KOPT-K1 (cell line): ENCODE results near the gene RAI2.
"Not testable (repeated sequence)": the region's sequence is repeated elsewhere in the genome, so short reads cannot be mapped to it uniquely, and the experiment has no call there.

Experiments used
- H3K27ac ChIP-seq: fragments of 200-600 bp; sonication (generic); 2 replicates; pipeline ENCODE4 v1.5.1; 2016; ENCODE audit warnings: antibody characterized with exemption, mild to moderate bottlenecking, low read depth, low read length; ENCODE audit not compliant: poor library complexity, severe bottlenecking
- H3K36me3 ChIP-seq: fragments of 200-600 bp; sonication (generic); 2 replicates; pipeline ENCODE4 v1.5.1; 2017; ENCODE audit warnings: antibody characterized with exemption, mild to moderate bottlenecking, low read length, moderate library complexity; ENCODE audit not compliant: insufficient read depth
- H3K9me3 ChIP-seq: fragments of 200-600 bp; sonication (generic); 2 replicates; pipeline ENCODE4 v1.5.1; 2017; ENCODE audit warnings: antibody characterized with exemption, low read length, mild to moderate bottlenecking; ENCODE audit not compliant: insufficient read depth, poor library complexity, severe bottlenecking

RAI2 gene

DNA sequence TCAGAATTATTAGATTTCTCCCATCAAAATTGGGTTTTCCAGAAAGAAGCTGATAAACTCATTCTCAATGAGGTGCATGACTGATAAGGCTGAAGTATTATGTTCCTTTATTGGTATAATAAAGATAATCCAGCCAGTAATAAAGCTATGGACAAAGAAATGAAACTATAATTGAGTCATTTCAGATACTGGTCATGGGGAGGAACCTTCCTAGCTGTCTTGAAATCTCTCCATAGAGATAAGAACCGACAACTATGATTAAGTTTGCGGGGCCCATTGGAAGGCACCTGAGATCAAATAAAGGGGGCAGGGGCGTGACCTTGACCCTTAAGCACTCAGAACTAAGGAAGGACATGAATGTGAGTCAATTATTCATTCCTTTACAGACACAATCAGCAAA is 47.8 kb downstream of the RAI2 start:
- Histone ChIP-seq H3K27ac (no peak overlapping the region), H3K36me3 (no peaks in the 10 kb centered on the region), H3K9me3 (no peaks in the 10 kb centered on the region)

DNA sequence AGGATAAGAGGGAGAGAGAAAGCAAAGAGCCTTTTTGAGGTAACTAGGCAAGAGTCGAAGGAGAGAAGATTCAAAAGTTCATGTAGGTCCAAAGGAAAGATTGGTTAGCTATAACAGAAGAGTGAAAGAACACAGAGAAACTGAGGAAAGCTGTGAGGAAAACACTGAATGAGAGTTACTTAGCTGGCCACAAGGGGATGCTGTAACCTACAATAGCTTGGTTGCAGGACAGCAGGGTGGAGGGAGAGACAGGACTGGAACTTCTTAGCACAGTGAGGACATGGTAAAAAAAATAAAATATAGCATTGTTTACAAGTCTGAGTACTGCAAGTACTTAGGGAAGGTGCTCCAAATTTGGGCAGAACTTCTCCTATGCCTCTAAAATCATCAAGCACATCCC is 48.3 kb downstream of the RAI2 start:
- Histone ChIP-seq H3K27ac (no peak overlapping the region), H3K9me3 (no peaks in the 10 kb centered on the region), H3K36me3 (no peaks in the 10 kb centered on the region)

DNA sequence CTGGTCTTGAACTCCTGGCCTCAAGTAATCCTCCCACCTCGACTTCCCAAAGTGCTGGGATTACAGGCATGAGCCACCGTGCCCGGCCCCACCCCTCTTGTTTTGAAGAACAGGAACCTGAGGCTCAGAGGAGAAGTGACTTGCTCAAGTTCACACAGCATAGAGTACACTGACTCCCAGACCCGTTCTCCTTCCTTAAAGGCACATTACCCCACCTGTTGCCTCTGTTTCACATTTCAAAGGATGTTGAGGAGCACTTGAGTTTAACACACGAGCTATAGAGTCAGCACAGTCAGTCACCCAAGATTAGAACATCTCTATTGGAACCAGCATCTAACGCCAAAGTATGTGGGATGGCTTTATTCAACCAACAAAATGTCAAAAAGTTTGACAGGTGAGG is 51.1 kb downstream of the RAI2 start:
- H3K27ac ChIP-seq = no peak overlapping the region
- no peaks in the 10 kb centered on the region for H3K36me3 ChIP-seq
- no peaks in the 10 kb centered on the region for H3K9me3 ChIP-seq

DNA sequence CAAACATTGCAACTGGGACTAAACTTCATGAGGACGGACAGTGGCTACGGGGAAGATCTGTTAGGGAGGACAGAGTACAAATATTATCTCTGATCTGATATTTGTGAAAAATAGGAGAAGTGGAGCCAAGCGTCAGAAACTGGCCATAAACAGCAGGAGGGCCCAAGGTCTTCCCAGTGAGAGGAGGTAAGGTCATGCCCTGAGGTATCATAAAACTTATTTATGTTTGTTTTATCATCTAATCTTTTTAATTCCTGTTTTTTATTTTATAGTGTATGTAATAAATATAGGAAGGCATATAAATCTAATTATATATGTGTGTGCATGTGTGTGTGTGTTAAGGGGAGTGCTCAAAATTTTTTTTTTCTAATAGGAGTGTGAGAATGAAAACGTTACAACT is 51.8 kb downstream of the RAI2 start:
- Histone ChIP-seq H3K9me3 (no peaks in the 10 kb centered on the region), H3K27ac (no peak overlapping the region), H3K36me3 (no peaks in the 10 kb centered on the region)

DNA sequence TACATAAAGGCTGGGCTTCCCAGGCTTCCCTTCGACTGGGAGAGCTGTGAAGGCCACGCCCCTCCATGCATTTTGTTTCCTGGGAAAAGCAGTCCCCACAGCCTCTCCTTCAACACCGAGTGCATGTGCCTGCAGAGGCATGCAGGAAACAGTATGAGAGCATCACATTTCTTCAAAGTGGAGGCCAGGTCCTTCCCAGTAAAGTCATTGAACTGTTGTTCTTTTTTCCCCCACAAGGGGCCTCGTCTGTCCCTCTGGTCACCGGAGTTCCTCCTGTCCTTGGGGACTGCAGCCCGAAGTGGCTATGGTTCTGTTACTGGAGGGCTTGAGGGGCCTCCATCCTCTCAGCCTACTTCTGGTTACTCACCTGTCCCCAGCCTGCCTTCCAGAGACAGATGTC is 56.0 kb downstream of the RAI2 start:
- Histone ChIP-seq H3K27ac (no peak overlapping the region), H3K36me3 (no peaks in the 10 kb centered on the region), H3K9me3 (no peaks in the 10 kb centered on the region)

DNA sequence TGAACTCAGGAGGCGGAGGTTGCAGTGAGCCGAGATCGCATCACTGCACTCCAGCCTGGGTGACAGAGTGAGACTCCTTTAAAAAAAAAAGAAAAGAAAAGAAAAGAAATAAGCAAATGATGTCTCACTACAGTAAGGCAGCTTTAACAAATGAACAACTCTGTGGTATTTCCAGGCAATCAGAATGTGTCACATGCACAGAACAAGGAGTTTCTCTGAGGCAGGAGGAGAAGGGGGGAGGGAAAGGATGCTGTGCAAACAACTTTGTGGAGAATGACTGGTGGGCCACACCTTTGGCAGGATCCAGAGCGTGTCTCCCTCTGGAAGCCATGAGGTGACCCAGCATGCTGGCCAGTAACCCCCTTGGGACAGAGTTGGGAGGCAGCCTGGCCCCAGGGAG is 57.6 kb downstream of the RAI2 start:
- no peaks in the 10 kb centered on the region for H3K36me3 ChIP-seq
- H3K27ac ChIP-seq = no peak overlapping the region
- no peaks in the 10 kb centered on the region for H3K9me3 ChIP-seq

DNA sequence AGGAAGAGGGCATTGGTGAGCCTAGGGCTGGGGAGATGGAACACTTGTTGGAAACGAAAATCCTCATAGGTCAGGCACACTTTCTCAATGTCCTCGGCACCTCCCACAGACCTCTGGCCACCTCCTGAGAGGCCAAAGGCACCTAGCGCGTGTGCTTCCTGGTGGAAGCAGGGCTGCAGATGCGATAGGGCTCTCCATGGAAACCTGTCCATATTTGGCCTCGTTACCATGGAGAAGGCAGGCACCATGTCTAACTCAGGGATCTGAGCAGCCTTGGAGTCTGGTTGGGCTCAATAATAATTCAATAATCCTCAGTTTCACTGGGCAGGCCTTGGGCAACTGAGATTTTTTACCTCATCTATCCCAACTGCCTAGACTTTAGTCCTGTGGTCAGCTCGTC is 58.3 kb downstream of the RAI2 start:
- Histone ChIP-seq H3K36me3 (no peaks in the 10 kb centered on the region), H3K27ac (no peak overlapping the region), H3K9me3 (no peaks in the 10 kb centered on the region)

DNA sequence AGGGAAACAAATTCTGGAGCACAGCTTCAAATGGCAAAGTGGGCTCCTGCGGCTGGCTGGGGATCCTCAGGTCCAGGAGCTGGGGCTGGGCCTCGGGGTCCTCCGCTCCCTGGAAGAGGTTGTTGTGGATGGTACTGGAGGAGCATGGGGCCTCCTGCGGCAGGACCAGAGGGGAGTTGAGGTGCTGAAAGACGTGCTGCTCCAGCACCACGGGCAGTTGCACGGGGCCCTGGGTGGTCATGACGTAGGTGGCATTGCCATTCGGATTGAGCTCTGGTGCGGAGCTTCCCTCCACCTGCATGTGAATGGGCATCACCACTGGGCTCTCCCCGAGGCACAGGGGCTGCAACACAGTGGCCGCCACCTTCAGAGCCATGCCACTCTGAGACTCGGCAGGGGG is 59.7 kb downstream of the RAI2 start:
- H3K36me3 ChIP-seq = no peaks in the 10 kb centered on the region
- H3K9me3 ChIP-seq = no peaks in the 10 kb centered on the region
- no peak overlapping the region for H3K27ac ChIP-seq

DNA sequence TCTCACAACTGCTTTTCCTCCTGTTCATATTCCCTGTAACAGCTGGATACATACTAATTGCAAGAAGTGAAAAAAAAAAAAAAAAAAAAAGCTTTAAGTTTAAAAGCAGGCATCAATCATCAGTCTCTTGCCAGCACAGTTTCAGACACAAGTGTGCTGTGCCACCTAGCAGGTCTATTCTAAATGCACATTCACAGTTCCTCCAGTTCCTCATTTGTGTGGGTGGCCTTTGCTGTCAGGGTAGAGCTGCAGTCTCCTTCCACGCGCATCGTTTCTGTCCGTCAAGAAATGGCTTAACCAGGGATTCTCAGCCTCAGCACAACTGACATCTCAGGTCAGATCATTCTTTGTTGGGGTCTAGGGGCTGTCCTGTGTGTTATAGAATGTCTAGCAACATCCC is 62.2 kb downstream of the RAI2 start:
- Histone ChIP-seq H3K36me3 (no peaks in the 10 kb centered on the region), H3K27ac (no peak overlapping the region), H3K9me3 (no peaks in the 10 kb centered on the region)

DNA sequence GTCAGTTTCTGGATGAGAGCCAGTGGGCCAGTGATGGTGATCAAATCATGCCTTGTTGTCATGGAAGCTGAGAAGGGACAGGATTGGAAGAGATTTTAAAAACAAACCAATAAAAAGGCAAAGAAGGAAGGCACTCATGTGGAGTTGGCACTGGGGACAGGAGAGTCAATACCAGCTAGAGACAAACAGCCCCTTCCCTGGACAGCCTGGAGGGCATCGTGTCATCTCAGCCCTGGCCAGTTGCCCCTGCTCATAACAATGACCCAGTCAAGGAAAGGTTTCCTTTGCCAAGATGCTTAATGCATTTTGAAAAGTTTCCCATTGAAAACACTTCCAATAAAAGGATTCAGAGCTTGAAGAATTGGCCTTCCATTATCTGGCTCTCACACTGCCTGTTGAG is 68.3 kb downstream of the RAI2 start:
- Histone ChIP-seq H3K36me3 (no peaks in the 10 kb centered on the region), H3K27ac (no peak overlapping the region), H3K9me3 (no peaks in the 10 kb centered on the region)

DNA sequence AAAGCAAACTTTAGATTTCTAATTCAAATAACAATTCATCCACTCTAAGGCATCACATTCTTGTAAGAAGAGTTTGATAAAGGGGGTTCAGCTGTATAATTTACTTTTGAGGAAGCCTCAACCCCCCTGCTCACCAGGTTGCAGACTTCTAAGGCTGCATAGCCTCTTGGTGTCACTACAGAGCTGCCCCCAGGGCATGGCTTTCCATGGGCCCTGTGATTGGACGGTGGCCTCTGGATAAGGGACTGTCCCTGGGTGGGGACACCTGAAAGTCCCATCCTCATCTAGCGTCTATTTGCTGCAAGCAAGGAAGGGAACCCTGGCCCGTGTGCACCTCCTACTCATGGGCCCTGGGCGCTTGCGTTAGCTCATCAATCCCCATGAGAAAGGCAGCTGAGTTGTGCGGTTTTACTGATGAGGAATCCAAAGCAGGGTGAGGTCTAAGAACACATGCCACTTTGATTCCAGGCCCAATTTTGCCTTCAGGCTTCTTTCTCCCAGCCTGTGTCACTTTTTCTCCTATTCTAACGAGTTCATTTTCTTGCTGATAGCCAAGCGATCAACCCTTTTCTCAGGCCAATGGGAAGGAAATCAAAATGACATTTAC is 72.0 kb downstream of the RAI2 start:
- H3K36me3 ChIP-seq = no peaks in the 10 kb centered on the region
- no peak overlapping the region for H3K27ac ChIP-seq
- H3K9me3 ChIP-seq = no peaks in the 10 kb centered on the region

DNA sequence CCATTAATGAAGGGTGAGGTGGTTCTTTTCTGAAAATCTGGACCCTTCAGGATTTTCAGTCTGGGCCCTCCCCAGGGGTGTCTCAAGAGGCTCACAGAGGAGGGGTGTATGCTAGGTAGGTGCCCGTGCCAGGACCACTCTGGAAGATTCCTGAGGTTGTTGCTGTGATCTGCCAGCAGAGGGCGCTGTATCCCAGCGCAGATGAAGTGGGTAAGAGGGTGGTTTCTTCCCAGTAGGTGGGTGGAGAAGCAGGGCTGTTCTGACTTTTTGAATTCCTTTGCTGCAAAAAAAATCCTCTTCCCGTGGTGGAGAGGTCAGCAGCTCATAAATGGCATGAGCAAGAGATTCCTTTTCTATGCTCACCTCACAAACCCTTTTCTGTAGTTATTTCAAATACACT is 72.7 kb downstream of the RAI2 start:
- Histone ChIP-seq H3K36me3 (no peaks in the 10 kb centered on the region), H3K9me3 (no peaks in the 10 kb centered on the region), H3K27ac (no peak overlapping the region)

DNA sequence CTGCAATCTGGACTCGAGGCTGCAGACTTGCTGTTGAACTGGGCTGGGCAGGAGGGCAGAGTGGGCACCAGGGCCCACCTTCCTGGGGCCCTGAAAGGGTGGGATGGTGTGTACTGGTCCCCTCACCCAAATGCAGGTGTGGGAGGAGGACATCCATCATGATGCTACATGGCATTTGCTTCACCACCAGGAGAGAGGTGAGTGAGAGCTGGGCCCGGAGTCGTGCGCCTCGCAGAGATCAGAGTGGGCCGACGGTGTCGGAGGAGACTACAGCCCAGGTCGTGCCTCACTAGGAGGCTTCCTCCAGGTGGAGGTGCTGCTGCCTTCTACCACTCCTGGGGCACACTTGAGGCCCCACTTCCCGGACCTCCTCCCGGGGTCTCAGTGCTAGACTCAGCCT is 73.5 kb downstream of the RAI2 start:
- Histone ChIP-seq H3K27ac (no peak overlapping the region), H3K9me3 (no peaks in the 10 kb centered on the region), H3K36me3 (no peaks in the 10 kb centered on the region)

DNA sequence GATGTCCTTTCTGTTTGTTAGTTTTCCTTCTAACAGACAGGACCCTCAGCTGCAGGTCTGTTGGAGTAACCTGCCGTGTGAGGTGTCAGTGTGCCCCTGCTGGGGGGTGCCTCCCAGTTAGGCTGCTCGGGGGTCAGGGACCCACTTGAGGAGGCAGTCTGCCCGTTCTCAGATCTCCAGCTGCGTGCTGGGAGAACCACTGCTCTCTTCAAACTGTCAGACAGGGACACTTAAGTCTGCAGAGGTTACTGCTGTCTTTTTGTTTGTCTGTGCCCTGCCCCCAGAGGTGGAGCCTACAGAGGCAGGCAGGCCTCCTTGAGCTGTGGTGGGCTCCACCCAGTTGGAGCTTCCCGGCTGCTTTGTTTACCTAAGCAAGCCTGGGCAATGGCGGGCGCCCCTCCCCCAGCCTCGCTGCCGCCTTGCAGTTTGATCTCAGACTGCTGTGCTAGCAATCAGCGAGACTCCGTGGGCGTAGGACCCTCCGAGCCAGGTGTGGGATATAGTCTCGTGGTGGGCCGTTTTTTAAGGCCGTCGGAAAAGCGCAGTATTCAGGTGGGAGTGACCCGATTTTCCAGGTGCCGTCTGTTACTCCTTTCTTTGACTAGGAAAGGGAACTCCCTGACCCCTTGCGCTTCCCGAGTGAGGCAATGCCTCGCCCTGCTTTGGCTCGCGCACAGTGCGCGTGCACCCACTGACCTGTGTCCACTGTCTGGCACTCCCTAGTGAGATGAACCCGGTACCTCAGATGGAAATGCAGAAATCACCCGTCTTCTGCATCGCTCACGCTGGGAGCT is 74.3 kb downstream of the RAI2 start:
- not testable (repeated sequence) for H3K9me3 ChIP-seq, H3K36me3 ChIP-seq, H3K27ac ChIP-seq

DNA sequence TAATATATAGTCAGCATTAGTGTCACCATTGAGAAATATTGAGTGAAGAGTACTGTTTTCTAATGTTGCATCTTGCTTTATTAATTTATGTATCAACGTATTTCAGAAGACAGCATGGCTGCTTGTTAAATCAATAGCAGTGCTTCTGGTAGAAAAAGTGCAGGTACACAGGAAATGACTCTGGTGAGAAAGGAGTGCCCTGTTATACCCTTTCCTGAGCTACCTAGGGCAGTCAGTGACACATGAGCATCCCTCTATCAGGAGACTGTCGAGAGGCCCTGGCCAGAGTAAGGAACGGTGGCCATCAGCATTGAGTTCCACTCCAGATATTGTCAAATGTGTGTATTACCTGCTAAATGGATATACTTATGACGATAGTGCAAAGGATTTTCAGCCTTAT is 81.7 kb downstream of the RAI2 start:
- H3K9me3 ChIP-seq = no peaks in the 10 kb centered on the region
- H3K36me3 ChIP-seq = no peaks in the 10 kb centered on the region
- H3K27ac ChIP-seq = no peak overlapping the region

DNA sequence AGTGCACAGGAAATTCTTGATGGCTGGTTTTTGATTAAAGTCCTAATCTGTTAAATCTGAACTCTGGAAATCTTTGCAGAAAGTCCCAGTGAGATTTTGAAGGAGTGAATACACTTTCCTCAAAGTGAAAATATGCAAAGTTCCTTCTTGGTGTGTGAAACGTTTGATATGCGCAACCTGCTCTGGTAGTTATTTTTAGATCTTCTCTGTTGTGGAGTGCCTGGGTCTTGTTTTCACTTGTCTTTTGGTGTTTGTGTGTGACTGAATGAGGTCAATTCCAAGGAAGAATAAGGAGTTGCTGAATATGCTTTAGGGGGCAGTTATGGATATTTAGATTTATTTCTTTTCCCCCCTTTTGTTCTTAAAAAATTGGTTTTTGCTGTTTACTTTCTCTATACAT is 82.1 kb downstream of the RAI2 start:
- H3K9me3 ChIP-seq = no peaks in the 10 kb centered on the region
- H3K36me3 ChIP-seq = no peaks in the 10 kb centered on the region
- no peak overlapping the region for H3K27ac ChIP-seq
